ENCODE data around the gene TUBA4B. TPM values are rescaled to one million over a fixed set of nuclear protein-coding genes. Genes with fewer than 3 reads are reported as not detected.

Gene TUBA4B
- total RNA-seq, 1 experiment from 2014 or later = not detected

DNA sequence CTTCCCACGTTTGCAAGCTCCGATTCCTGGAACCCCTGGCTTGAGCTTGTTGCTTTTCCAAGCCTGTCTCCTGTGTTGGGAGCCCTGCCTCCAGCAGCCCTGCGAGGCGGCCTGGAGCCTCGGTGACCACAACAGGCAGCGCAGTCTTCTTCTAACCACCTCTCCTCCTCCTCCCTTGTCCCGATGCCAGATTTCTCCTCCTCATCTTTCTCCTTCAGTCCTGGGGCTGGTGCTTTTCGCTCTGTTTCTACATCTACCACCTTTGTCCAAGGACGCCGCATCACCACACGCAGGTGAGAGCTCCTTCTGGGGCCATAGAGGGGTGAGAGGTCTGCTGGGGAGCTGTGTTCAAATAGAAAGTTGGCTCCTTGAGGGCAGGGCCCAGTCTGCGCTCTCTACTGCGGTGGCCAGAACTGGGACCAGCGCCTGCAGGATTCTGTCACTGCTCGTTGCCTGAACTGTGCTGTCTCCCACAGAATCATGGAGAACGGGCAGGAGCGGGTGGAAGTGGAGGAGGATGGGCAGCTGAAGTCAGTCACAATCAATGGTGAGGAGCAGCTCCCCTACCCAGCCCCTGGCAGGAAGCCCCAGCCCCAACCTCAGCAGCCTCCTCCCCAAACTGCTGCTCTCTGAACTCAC, 30.0 kb downstream of the TUBA4B start:
- no peak overlapping the region for H3K4ac ChIP-seq (ENCODE audit: low read depth, low read length)
- no peak overlapping the region for H3K27ac ChIP-seq (ENCODE audit: insufficient read length, low read depth, low read length)
- H2AFZ ChIP-seq (ENCODE audit: low read length) = no peak overlapping the region
- H3K4me2 ChIP-seq (ENCODE audit: insufficient read depth, insufficient read length, low read length) = no peak overlapping the region
- H2AK5ac ChIP-seq (ENCODE audit: insufficient read length, low read length) = no peak overlapping the region
- H3K9me3 Mint-ChIP-seq = no peaks in the 10 kb centered on the region
- H4K8ac ChIP-seq (replicated peaks; ENCODE audit: insufficient read length, low read depth, low read length) = no peak overlapping the region
- no peak overlapping the region for H3K9ac ChIP-seq (ENCODE audit: extremely low read depth, insufficient read length, low read length)
- H4K91ac ChIP-seq (ENCODE audit: insufficient read length, low read depth, low read length) = no peak overlapping the region
- DNase-seq = no peak
- H2BK5ac ChIP-seq (ENCODE audit: insufficient read length, low read length) = no peak overlapping the region
- no peaks in the 10 kb centered on the region for H3K9me3 ChIP-seq (ENCODE audit: control insufficient read depth, low read depth, low read length)
- no peak overlapping the region for H3K23ac ChIP-seq (ENCODE audit: insufficient read length, low read depth, low read length)
- H3K56ac ChIP-seq (ENCODE audit: insufficient read length, low read depth, low read length) = no peak overlapping the region
- H3K14ac ChIP-seq (ENCODE audit: insufficient read depth, low read length) = no peak overlapping the region
- peaks cover 12% of the 10 kb centered on the region for H3K23me2 ChIP-seq (ENCODE audit: insufficient read length, low read depth, low read length, poor library complexity, severe bottlenecking)
- H3K79me2 ChIP-seq (ENCODE audit: insufficient read depth, low read length) = no peaks in the 10 kb centered on the region
- H3K36me3 Mint-ChIP-seq (ENCODE audit: insufficient read depth in 1 of 3, low read depth in 3 of 3) = peaks cover 4 to 34% (median 17%) of the 10 kb centered on the region in 3 experiments; a peak in 6 of 7 replicates
- H3K18ac ChIP-seq (ENCODE audit: insufficient read length, low read depth, low read length) = no peak overlapping the region
- H3K4me1 ChIP-seq (ENCODE audit: insufficient read depth, low read length) = no peaks in the 10 kb centered on the region; the same call in 1 of the 2 replicates
- no peak overlapping the region for H4K5ac ChIP-seq (ENCODE audit: insufficient read length, low read depth, low read length)
- TF ChIP-seq, protein P1, sequence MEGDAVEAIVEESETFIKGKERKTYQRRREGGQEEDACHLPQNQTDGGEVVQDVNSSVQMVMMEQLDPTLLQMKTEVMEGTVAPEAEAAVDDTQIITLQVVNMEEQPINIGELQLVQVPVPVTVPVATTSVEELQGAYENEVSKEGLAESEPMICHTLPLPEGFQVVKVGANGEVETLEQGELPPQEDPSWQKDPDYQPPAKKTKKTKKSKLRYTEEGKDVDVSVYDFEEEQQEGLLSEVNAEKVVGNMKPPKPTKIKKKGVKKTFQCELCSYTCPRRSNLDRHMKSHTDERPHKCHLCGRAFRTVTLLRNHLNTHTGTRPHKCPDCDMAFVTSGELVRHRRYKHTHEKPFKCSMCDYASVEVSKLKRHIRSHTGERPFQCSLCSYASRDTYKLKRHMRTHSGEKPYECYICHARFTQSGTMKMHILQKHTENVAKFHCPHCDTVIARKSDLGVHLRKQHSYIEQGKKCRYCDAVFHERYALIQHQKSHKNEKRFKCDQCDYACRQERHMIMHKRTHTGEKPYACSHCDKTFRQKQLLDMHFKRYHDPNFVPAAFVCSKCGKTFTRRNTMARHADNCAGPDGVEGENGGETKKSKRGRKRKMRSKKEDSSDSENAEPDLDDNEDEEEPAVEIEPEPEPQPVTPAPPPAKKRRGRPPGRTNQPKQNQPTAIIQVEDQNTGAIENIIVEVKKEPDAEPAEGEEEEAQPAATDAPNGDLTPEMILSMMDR (conservative IDR thresholded peaks at IDR 0.05) = no peak
- no CpG with 5 or more reads among the region's 17 CpGs for WGBS (ENCODE audit: extremely low coverage, insufficient read length, low lambda C conversion rate)
- H3K4me3 Mint-ChIP-seq = no peak overlapping the region
- peaks cover under 1% of the 10 kb centered on the region; the same call in 1 of the 2 replicates for H3K27me3 Mint-ChIP-seq (ENCODE audit: low read depth)
- H3K79me1 ChIP-seq (ENCODE audit: insufficient read depth, low read depth, low read length, poor library complexity, severe bottlenecking) = no peaks in the 10 kb centered on the region
- H4K20me1 ChIP-seq (ENCODE audit: control insufficient read depth, insufficient read depth, insufficient read length) = no peaks in the 10 kb centered on the region
- H3K27ac Mint-ChIP-seq = no peak overlapping the region
- H3K27me3 ChIP-seq (ENCODE audit: insufficient read depth, low read length) = no peaks in the 10 kb centered on the region
- H2BK120ac ChIP-seq (ENCODE audit: low read depth, low read length, poor library complexity, severe bottlenecking) = no peak overlapping the region
- H2BK15ac ChIP-seq (ENCODE audit: low read depth, low read length) = no peak overlapping the region
- H3T11ph ChIP-seq (ENCODE audit: low read length) = no peak overlapping the region
- no peak overlapping the region for H2BK12ac ChIP-seq (ENCODE audit: insufficient read length, low read depth, low read length)
- H2BK20ac ChIP-seq (ENCODE audit: low read depth, low read length, poor library complexity, severe bottlenecking) = no peak overlapping the region
- peaks cover 23 to 30% of the 10 kb centered on the region in 2 experiments for H3K4me1 Mint-ChIP-seq
